GM04503 (cell line): ENCODE measurements around the gene BCO1.
"Not testable (repeated sequence)": the region's sequence is repeated elsewhere in the genome, so short reads cannot be mapped to it uniquely, and the experiment has no call there.

ENCODE experiments used
- DNase-seq: peaks from one replicate; pipeline ENCODE4 v3.0.0-alpha.2; 2012; ENCODE audit warnings: low read depth

Gene BCO1

DNA sequence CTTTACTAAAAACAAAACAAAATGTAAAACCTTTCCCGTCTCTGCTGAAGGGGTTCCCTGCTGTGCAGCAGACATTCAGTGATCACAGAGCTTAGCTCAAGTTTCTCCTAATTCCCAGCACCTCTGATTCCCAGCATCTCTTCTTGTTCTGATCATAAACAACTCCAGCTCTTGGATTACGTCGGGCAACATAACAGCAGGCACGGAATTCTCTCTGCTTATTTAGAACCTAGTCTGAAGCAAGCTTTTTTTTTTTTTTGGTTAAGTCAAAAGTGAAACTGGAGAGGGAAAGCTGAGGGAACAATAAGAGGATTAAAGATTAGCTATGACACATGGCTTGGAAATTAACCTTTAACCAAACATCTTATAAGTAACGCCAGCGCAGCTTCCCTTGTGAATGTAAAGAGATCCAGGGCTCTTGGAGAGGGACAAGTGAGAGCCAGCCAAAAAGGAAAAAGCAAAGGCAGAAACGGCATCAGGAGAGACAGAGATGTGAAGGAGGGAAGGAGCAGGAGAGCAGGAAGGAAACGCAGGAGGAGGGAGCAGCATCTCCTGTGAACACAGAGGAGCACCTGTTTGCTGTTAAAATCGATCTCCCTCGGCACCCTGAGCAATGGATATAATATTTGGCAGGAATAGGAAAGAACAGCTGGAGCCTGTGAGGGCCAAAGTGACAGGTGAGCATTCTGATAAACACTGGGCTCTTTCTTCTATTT, at the start of gene BCO1:
BCO1 (plus strand) TSS at position 394 of the 716 bp plus-strand sequence; CDS start at position 614, 220 bp downstream.
- no peak for DNase-seq

DNA sequence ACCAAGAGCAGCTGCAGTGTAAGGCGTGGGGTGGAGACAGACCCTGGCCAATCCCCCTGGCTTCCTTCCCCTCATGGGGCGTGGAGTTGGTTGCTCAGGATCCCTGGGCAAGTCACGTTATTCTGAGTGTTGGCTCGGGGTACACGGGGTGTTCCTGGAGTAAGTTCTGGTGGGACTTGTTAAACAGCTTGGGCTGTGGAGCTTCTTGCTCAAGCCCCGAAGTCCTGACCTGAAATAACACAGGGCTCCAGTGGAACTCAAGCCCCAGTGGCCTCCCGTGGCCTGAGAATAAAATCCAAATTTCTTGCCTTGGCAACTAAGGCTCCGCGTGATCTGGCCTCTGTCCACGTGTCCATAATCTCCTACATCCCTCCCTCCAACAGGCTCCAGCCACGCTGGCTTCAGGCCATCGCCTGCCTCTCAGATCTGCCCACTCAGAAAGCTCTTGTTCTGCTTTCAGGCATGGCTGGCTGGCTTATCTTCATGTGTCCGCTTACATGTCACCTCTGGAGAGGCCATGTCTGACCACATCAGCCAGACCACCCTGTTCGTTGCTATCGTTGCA, 49.3 kb upstream of the BCO1 start:
- DNase-seq: no peak

DNA sequence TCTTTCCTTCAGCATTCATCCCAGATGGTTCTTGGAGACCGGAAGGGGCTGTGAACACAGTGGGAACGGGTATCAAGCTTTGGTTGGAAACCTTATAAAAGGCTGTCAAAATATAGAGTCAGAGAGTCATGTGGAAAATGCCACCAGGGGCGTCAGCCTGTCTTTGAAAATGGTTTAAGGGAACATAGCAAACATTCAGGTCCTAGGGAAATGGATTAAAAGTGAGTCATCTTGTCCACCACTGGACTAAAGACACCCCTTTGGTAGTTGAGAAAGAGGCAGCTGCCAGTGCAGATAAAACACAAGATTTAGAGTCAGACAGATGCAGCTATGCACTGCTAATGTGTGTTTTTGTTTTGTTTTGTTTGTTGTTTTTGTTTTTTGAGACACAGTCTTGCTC, 47.8 kb upstream of the BCO1 start:
- DNase-seq: no peak

- no peak for DNase-seq
Observed at GRCh38 chr16:81195885-81196534, 42.5 kb upstream of the BCO1 start.

DNA sequence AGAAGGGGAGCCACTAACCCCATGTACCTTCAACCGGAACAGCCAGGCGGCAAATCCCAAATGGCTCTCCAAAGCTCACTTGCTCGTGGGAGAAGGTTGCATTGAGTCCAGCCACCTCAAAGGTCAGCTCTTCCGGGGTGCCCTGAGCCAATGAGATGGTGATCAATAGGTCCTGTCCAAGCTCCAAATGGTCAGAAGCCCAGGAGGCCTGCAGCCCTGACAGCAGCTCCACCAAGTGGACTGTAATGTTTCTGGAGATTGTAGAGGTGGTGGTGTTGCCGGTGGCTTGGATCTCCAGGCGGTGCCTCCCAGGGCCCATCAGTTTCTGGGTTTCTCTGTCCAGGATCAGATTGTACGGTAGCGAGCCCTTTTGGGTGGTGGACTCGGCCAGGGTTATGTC, 39.9 kb upstream of the BCO1 start:
- DNase-seq: no peak

GRCh38 chr16:81201267-81201666, 37.2 kb upstream of the BCO1 start:
- DNase-seq: no peak

DNA sequence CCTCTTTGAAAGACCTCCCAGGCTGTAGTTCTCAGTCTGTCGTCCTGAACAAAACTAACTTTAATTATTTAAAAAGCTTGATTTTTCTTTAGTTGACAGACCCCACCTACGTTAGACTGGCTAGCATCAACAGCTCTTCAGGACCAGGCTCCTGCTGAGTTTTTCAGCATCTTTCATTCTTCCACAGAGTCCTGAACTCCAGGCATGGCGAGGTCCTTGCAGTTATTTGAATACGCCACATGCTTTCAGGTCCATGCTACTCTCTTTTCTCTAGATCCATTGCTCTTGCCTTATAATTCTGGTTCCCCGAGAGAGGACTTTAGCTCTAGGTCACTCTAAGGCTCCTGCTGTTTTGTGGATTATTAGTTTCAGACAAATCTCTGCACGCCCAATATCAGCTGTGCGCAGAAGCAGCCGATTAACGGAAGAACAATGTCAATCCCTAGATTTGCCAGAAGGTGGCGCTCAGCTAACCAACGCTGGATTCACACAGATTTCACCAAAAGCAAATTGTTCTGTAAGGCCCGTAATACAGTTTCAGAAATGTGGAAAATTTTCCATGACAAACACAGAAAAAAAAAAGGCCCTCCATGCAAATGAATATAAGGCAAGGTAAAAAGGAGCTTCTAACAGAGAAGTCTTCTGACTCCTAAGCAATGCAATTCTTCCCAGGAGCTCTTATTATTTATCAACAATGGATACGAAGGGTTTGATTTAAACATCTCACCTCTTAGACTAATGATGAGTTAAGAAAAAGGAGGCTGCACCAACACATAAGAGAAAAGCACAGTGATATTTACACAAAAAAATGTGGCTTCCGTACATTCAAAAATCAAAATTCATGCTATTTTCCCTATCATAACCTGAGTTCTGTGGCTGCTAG, 33.5 kb upstream of the BCO1 start:
- no peak for DNase-seq

GRCh38 chr16:81207076-81207475, 31.4 kb upstream of the BCO1 start:
- DNase-seq: no peak

GRCh38 chr16:81210807-81211206, 27.7 kb upstream of the BCO1 start:
- DNase-seq: no peak

GRCh38 chr16:81212830-81213465, 25.5 kb upstream of the BCO1 start:
- DNase-seq: no peak

DNA sequence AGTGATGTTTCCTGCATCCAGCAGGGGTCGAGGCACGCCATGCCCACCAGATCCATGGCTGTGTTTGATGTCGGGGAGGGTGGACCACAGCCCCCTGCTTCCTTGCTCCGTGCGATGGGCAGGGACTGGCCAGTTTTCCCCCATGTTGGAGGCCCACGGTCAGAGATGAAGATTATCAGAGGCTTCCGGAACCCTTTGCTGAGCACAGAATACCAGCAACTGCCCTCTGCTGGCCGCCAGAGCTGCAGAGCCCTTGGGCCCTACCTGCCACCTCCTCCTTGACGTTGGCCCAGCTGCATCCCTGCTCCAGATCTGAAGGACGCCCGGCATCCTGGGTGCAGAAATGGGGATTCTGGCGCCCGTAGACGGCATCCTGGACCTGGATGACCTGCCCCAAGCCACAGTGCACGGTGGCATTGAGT, 23.7 kb upstream of the BCO1 start:
- DNase-seq: no peak

GRCh38 chr16:81216114-81216513, 22.4 kb upstream of the BCO1 start:
- DNase-seq: no peak

DNA sequence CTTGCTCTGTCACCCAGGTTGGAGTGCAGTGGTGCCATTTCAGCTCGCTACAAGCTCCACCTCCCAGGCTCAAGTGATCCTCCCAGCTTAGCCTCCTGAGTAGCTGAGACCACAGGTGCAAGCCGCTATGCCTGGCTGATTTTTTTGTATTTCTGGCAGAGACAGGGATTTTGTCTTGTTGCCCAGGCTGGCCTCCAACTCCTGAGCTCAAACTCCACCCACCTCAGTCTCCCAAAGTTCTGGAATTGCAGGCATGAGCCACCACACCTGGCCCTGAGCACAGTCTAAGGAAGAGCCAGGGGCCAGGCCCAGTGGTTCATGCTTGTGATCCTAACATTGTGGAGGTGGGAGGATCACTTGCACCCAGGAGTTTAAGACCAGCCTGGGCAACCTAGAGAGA, 21.8 kb upstream of the BCO1 start:
- no peak for DNase-seq

GRCh38 chr16:81219151-81219550, 19.3 kb upstream of the BCO1 start:
- DNase-seq: no peak

DNA sequence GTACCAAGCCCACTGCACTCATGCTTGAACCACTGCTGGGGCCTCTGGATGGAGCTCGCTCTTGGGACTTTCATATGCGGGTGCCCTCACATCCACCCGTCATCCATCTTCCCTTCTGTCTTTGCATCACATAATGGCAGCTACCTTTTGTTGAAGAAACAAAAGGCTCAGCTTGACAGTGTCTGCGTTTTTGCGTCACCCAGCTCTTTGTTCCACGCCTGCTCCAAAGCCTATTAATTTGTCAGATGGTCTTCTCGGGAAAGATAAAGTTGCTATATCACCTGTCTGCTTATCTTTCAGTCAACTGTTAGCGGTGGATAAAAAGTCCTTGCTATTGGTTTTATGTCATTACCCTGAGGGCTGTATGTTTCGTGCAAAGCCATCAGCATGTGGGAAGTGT, 18.1 kb upstream of the BCO1 start:
- DNase-seq: no peak

GRCh38 chr16:81221731-81222130, 16.8 kb upstream of the BCO1 start:
- DNase-seq: no peak

DNA sequence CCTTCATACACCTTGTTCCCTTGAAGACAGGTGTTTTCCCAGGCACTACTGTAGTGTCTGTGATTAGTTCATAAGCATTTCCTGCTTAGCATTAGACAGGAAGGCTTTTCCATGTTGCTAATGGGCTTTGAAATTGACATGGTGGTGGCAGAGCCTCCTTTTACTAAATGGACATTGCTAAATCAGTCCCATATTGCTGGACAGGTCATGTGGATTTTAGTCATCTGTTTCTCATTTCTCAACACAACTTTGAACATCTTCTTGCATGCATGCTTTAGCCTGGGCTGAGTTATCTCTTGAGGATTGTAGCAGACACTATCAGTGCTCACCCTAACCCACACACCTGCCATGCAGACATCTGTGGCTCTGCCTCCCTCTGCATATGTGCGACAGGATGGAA, 13.7 kb upstream of the BCO1 start:
- no peak for DNase-seq

GRCh38 chr16:81225697-81226096, 12.8 kb upstream of the BCO1 start:
- not testable (repeated sequence) for DNase-seq

DNA sequence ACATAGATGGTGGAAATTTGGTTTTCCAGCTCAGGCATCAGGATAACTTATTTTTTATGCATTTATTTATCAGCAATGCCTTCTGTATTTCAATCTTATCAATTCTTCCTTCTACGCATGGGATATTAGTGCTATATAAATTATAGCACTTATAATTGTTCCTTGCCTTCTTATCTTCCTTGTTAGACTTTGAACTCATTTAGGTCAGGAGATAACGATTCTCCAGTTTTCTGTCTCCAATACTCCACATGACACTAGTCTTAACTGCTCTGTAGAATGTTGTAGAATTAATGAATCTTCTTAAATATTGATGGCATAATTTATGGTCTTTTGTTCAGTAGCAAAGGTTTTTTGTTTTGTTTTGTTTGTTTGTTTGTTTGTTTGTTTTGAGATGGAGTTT, 10.7 kb upstream of the BCO1 start:
- no peak for DNase-seq

GRCh38 chr16:81229811-81230210, 8.7 kb upstream of the BCO1 start:
- DNase-seq: no peak

- no peak for DNase-seq
Observed at GRCh38 chr16:81231014-81231413, 7.5 kb upstream of the BCO1 start.

GRCh38 chr16:81232740-81233367, 5.6 kb upstream of the BCO1 start:
- no peak for DNase-seq
